IMR-90 (cell line): Measurements from ENCODE around the gene SDHB.

ENCODE experiments used
- BHLHE40 ChIP-seq: fragments of 150-350 bp; IDR thresholded peaks from 2 replicates; pipeline ENCODE4 v1.6.1; 2016; ENCODE audit warnings: mild to moderate bottlenecking, low read depth, low read length
- CEBPB ChIP-seq: IDR thresholded peaks from 2 replicates; pipeline ENCODE4 v1.6.1; 2012; ENCODE audit warnings: low read depth, low read length, improper control_type of control experiment
- CTCF ChIP-seq: conservative IDR thresholded peaks from 2 replicates; pipeline ENCODE4 v1.5.1; 2012; ENCODE audit warnings: mild to moderate bottlenecking, low read depth, low read length, improper control_type of control experiment
- ELK1 ChIP-seq: fragments of 150-350 bp; IDR thresholded peaks from 2 replicates; pipeline ENCODE4 v1.6.1; 2016; ENCODE audit warnings: low read depth, mild to moderate bottlenecking, low read length, moderate library complexity, borderline replicate concordance
- FOS ChIP-seq: fragments of 150-350 bp; IDR thresholded peaks from 2 replicates; pipeline ENCODE4 v1.6.1; 2016; ENCODE audit warnings: low read depth, low read length
- MAFK ChIP-seq: IDR thresholded peaks from 2 replicates; pipeline ENCODE4 v1.6.1; 2012; ENCODE audit warnings: low read depth, low read length, improper control_type of control experiment
- MAZ ChIP-seq: IDR thresholded peaks from 2 replicates; pipeline ENCODE4 v1.6.1; 2012; ENCODE audit warnings: low read depth, mild to moderate bottlenecking, low read length, improper control_type of control experiment, moderate library complexity, borderline replicate concordance
- MXI1 ChIP-seq: IDR thresholded peaks from 2 replicates; pipeline ENCODE4 v1.6.1; 2012; ENCODE audit warnings: low read depth, mild to moderate bottlenecking, low read length, moderate library complexity, borderline replicate concordance
- NFE2L2 ChIP-seq: fragments of 150-350 bp; IDR thresholded peaks from 2 replicates; pipeline ENCODE4 v1.6.1; 2016; ENCODE audit warnings: low read depth, mild to moderate bottlenecking, low read length
- POLR2A ChIP-seq: IDR thresholded peaks from 2 replicates; pipeline ENCODE4 v1.6.1; 2012; ENCODE audit warnings: mild to moderate bottlenecking, low read depth, low read length
- RAD21 ChIP-seq: IDR thresholded peaks from 2 replicates; pipeline ENCODE4 v1.6.1; 2012; ENCODE audit warnings: low read length, improper control_type of control experiment
- RCOR1 ChIP-seq: IDR thresholded peaks from 2 replicates; pipeline ENCODE4 v1.6.1; 2012; ENCODE audit warnings: mild to moderate bottlenecking, low read length, improper control_type of control experiment; ENCODE audit not compliant: insufficient replicate concordance
- RFX5 ChIP-seq: IDR thresholded peaks from 2 replicates; pipeline ENCODE4 v1.8.0; 2012; ENCODE audit warnings: low read depth, mild to moderate bottlenecking, low read length, moderate library complexity
- SMC3 ChIP-seq: fragments of 150-350 bp; IDR thresholded peaks from 2 replicates; pipeline ENCODE4 v1.6.1; 2016; ENCODE audit warnings: low read depth, mild to moderate bottlenecking, antibody characterized with exemption, low read length, moderate library complexity

- TF ChIP-seq CTCF, result no peak
- TF ChIP-seq POLR2A, result no peak
- no peak for TF ChIP-seq MXI1
- TF ChIP-seq RAD21, result no peak
- no peak for TF ChIP-seq RFX5
- no peak for TF ChIP-seq CEBPB
- TF ChIP-seq MAZ, result no peak
- no peak for TF ChIP-seq NFE2L2
- TF ChIP-seq RCOR1, result no peak
- no peak for TF ChIP-seq ELK1
- TF ChIP-seq BHLHE40, result no peak
- TF ChIP-seq MAFK, result no peak
- TF ChIP-seq SMC3, result no peak
- no peak for TF ChIP-seq FOS
Observed at GRCh38 chr1:17002524-17002902, 51.3 kb downstream of the SDHB start.
